Neural cell (in vitro differentiated cells): ENCODE measurements around the gene ARHGEF4. TPM values are rescaled to one million over a fixed set of nuclear protein-coding genes. Genes with fewer than 3 reads are reported as not detected.

Experiments used
- H2AFZ ChIP-seq: fragments of 200-600, 300-800 bp; sonication (generic), shearing (Covaris generic); 2 replicates; pipeline ENCODE4 v1.6.0; 2014; ENCODE audit warnings: low read depth, mild to moderate bottlenecking, antibody characterized with exemption, low read length, moderate library complexity
- H3F3A ChIP-seq: fragments of 200-600 bp; shearing (Covaris generic); 2 replicates; pipeline ENCODE4 v1.6.1; 2016; ENCODE audit warnings: mild to moderate bottlenecking, moderate library complexity, mixed read lengths, antibody characterized with exemption, low read length; ENCODE audit not compliant: insufficient read depth, poor library complexity, severe bottlenecking
- H3K27ac ChIP-seq: fragments of 200-600, 300-800 bp; sonication (generic), shearing (Covaris generic); 2 replicates; pipeline ENCODE4 v1.5.1; 2014; ENCODE audit warnings: mild to moderate bottlenecking, low read length, moderate library complexity
- H3K27me3 ChIP-seq: fragments of 300-800, 200-600 bp; sonication (generic), shearing (Covaris generic); 2 replicates; pipeline ENCODE4 v1.6.0; 2014; ENCODE audit warnings: mild to moderate bottlenecking, low read depth, low read length, moderate library complexity; ENCODE audit not compliant: insufficient read depth
- H3K36me3 ChIP-seq: fragments of 300-800, 200-600 bp; sonication (generic), shearing (Covaris generic); 2 replicates; pipeline ENCODE4 v1.5.1; 2014; ENCODE audit warnings: mild to moderate bottlenecking, antibody characterized with exemption, low read length, moderate library complexity; ENCODE audit not compliant: insufficient read depth
- H3K4me2 ChIP-seq: fragments of 300-800, 200-600 bp; sonication (generic), shearing (Covaris generic); 2 replicates; pipeline ENCODE4 v1.6.0; 2014; ENCODE audit warnings: mild to moderate bottlenecking, low read length
- H3K4me3 ChIP-seq: fragments of 300-800, 200-600 bp; sonication (generic), shearing (Covaris generic); 2 replicates; pipeline ENCODE4 v1.5.1; 2014; ENCODE audit warnings: mild to moderate bottlenecking, low read length, moderate library complexity
- H3K79me2 ChIP-seq: fragments of 200-600 bp; shearing (Covaris generic); replicated peaks from 2 replicates; pipeline ENCODE4 v1.6.0; 2014; ENCODE audit warnings: mild to moderate bottlenecking, low read length, moderate library complexity; ENCODE audit not compliant: insufficient read depth
- H3K9ac ChIP-seq: fragments of 300-800, 200-600 bp; sonication (generic), shearing (Covaris generic); 2 replicates; pipeline ENCODE4 v1.6.1; 2016; ENCODE audit warnings: mild to moderate bottlenecking, low read length, mixed read lengths
- H3K9me2 ChIP-seq: fragments of 200-600 bp; shearing (Covaris generic); 2 replicates; pipeline ENCODE4 v1.6.1; 2016; ENCODE audit warnings: mild to moderate bottlenecking, low read length, mixed read lengths; ENCODE audit not compliant: insufficient read depth
- H3K9me3 ChIP-seq: fragments of 200-600, 300-800 bp; sonication (generic), shearing (Covaris generic); 2 replicates; pipeline ENCODE4 v1.6.1; 2016; ENCODE audit warnings: mild to moderate bottlenecking, mixed run types, low read length, moderate library complexity, mixed read lengths
- H4K20me1 ChIP-seq: fragments of 200-600 bp; shearing (Covaris generic); 2 replicates; pipeline ENCODE4 v1.6.1; 2016; ENCODE audit warnings: mild to moderate bottlenecking, mixed run types; ENCODE audit not compliant: insufficient read depth
- CTCF ChIP-seq: fragments of 450-650 bp; IDR thresholded peaks from 2 replicates; pipeline ENCODE4 v1.5.1; 2014; ENCODE audit warnings: antibody characterized with exemption, mild to moderate bottlenecking, moderate library complexity; ENCODE audit not compliant: poor library complexity, severe bottlenecking
- EP300 ChIP-seq: fragments of 450-650 bp; conservative IDR thresholded peaks from 2 replicates; pipeline ENCODE4 v1.6.1; 2014; ENCODE audit warnings: antibody characterized with exemption, mild to moderate bottlenecking, moderate library complexity; ENCODE audit not compliant: poor library complexity, severe bottlenecking
- EZH2 ChIP-seq: fragments of 200-600, 300-800 bp; shearing (Covaris generic), sonication (generic); IDR thresholded peaks from 2 replicates; pipeline ENCODE4 v1.6.1; 2014; ENCODE audit warnings: antibody characterized with exemption, low read length, borderline replicate concordance, mild to moderate bottlenecking; ENCODE audit not compliant: insufficient read depth, poor library complexity, severe bottlenecking
- MXI1 ChIP-seq: fragments of 450-650 bp; conservative IDR thresholded peaks from 2 replicates; pipeline ENCODE4 v1.6.1; 2014; ENCODE audit warnings: antibody characterized with exemption, mild to moderate bottlenecking; ENCODE audit not compliant: poor library complexity, severe bottlenecking
- POLR2AphosphoS5 ChIP-seq: IDR thresholded peaks from 2 replicates; pipeline ENCODE4 v1.6.1; 2012
- RAD21 ChIP-seq: fragments of 450-650 bp; conservative IDR thresholded peaks from 2 replicates; pipeline ENCODE4 v1.6.1; 2014; ENCODE audit warnings: antibody characterized with exemption, mild to moderate bottlenecking, moderate library complexity
- REST ChIP-seq: IDR thresholded peaks from 2 replicates; pipeline ENCODE4 v1.6.1; 2012; ENCODE audit warnings: borderline replicate concordance
- SMC3 ChIP-seq: fragments of 450-650 bp; conservative IDR thresholded peaks from 2 replicates; pipeline ENCODE4 v1.6.1; 2014; ENCODE audit warnings: antibody characterized with exemption, mild to moderate bottlenecking, moderate library complexity; ENCODE audit not compliant: poor library complexity
- TAF1 ChIP-seq: IDR thresholded peaks from 2 replicates; pipeline ENCODE4 v1.6.1; 2012; ENCODE audit warnings: low read depth
- polyA plus RNA-seq: library from polyadenylated mRNA; depleted of rRNA; stranded (reverse); fragments of >200 nt; gene quantifications from 2 replicates; pipeline ENCODE4 v1.2.3, GENCODE V29; 2014

The ARHGEF4 gene
- polyA plus RNA-seq, 1 donor from 2014 or later: 45.9 TPM

DNA sequence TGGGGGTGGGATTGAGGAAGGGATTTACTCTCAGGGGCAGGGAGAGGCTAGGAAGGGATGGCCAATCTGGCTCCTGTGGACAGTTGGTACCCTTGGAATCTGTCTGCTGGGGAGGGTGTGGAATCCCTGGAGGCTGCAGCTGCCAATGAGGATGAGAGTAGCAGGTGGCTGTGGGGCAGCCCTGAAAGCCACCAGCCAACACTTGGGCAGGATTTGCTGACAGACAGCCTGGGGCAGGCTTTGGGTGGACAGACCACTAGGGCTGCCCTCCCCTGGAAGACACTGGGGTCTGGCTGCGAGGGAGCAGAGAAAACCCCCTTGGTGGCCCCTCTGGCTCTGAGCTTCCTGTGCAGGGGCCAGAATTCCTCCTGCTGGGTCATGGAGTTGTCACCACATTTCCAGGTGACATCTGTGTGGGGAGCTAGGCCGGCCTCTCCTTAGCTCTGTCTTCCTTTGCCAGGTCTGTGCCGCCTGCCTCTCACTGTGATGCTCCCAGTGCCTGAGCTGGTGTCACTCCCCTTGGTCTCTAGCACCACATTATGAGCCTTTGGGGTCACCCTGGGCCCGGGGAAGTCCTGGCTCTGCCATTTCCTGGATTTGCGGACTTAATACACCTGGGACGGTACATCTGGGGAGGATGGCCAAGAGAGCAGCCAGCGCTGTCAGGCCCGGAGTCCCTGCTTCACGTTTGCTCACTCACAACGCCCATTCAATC is 13.4 kb upstream of the ARHGEF4 start:
- Histone ChIP-seq H3K27me3 (no peaks in the 10 kb centered on the region), H2AFZ (no peak overlapping the region), H3F3A (no peaks in the 10 kb centered on the region), H3K4me3 (no peak overlapping the region), H3K4me2 (no peak overlapping the region), H3K9me2 (no peaks in the 10 kb centered on the region), H3K79me2 (no peaks in the 10 kb centered on the region), H3K9ac (no peak overlapping the region), H3K9me3 (no peaks in the 10 kb centered on the region), H3K27ac (no peak overlapping the region), H4K20me1 (no peaks in the 10 kb centered on the region), H3K36me3 (no peaks in the 10 kb centered on the region)
- TF ChIP-seq TAF1 (no peak), SMC3 (no peak), CTCF (no peak), REST (no peak), EZH2 (no peak), EP300 (no peak), RAD21 (no peak), MXI1 (no peak), POLR2AphosphoS5 (no peak)

- Histone ChIP-seq H3K4me3 (no peak overlapping the region), H3F3A (no peaks in the 10 kb centered on the region), H3K9me2 (no peaks in the 10 kb centered on the region), H2AFZ (no peak overlapping the region), H3K79me2 (no peaks in the 10 kb centered on the region), H3K36me3 (no peaks in the 10 kb centered on the region), H3K9ac (no peak overlapping the region), H4K20me1 (no peaks in the 10 kb centered on the region), H3K27me3 (no peaks in the 10 kb centered on the region), H3K4me2 (no peak overlapping the region), H3K27ac (no peak overlapping the region), H3K9me3 (no peaks in the 10 kb centered on the region)
- TF ChIP-seq EZH2: no peak
- TF ChIP-seq TAF1: no peak
- TF ChIP-seq MXI1: no peak
- no peak for TF ChIP-seq CTCF
- no peak for TF ChIP-seq EP300
- no peak for TF ChIP-seq SMC3
- TF ChIP-seq POLR2AphosphoS5: no peak
- no peak for TF ChIP-seq REST
- TF ChIP-seq RAD21: no peak
Observed at GRCh38 chr2:130823886-130824491, 12.7 kb upstream of the ARHGEF4 start.
